Astrocyte (in vitro differentiated cells and primary cell): ENCODE measurements around the gene KLF11. TPM values are rescaled to one million over a fixed set of nuclear protein-coding genes. Genes with fewer than 3 reads are reported as not detected.

Source experiments
- DNase-seq: peaks from one replicate; pipeline ENCODE4 v3.0.0-alpha.2; 2010; ENCODE audit warnings: low read depth
- FAIRE-seq: peaks from 2 replicates; lab custom pipeline; 2011; peaks lifted over from hg19 to GRCh38; lab: Jason Lieb, UNC
- H2AFZ ChIP-seq: 2 replicates; pipeline ENCODE4 v1.6.0; 2012; ENCODE audit warnings: low read depth, low read length, inconsistent platforms
- H3K27ac ChIP-seq: 2 replicates; pipeline ENCODE4 v1.5.1; 2011; ENCODE audit warnings: low read depth, low read length, inconsistent platforms
- H3K27me3 ChIP-seq: 2 replicates; pipeline ENCODE4 v1.6.0; 2011; ENCODE audit warnings: low read length, inconsistent platforms; ENCODE audit not compliant: insufficient read depth
- H3K36me3 ChIP-seq: 2 replicates; pipeline ENCODE4 v1.5.1; 2011; ENCODE audit warnings: low read length, inconsistent platforms; ENCODE audit not compliant: insufficient read depth
- H3K4me1 ChIP-seq: 2 replicates; pipeline ENCODE4 v1.5.1; 2011; ENCODE audit warnings: low read length, inconsistent platforms; ENCODE audit not compliant: insufficient read depth
- H3K4me2 ChIP-seq: 2 replicates; pipeline ENCODE4 v1.6.0; 2012; ENCODE audit warnings: low read length, inconsistent platforms
- H3K4me3 ChIP-seq: 2 replicates; pipeline ENCODE4 v1.5.1; 2011; ENCODE audit warnings: low read depth, mild to moderate bottlenecking, low read length, inconsistent platforms; ENCODE audit not compliant: insufficient read depth
- H3K79me2 ChIP-seq: 2 replicates; pipeline ENCODE4 v1.6.0; 2012; ENCODE audit warnings: mild to moderate bottlenecking, low read length, inconsistent platforms; ENCODE audit not compliant: insufficient read depth
- H3K9ac ChIP-seq: 2 replicates; pipeline ENCODE4 v1.6.0; 2012; ENCODE audit warnings: mild to moderate bottlenecking, low read length, inconsistent platforms
- H3K9me3 ChIP-seq: 2 replicates; pipeline ENCODE4 v1.5.1; 2012; ENCODE audit warnings: low read depth, mild to moderate bottlenecking, low read length, inconsistent platforms; ENCODE audit not compliant: insufficient read depth
- H4K20me1 ChIP-seq: 2 replicates; pipeline ENCODE4 v1.6.0; 2012; ENCODE audit warnings: low read length, inconsistent platforms; ENCODE audit not compliant: insufficient read depth
- H3K27ac Mint-ChIP-seq: one replicate; pipeline ENCODE4 v1.8.0; 2021; ENCODE audit warnings: mild to moderate bottlenecking, mixed read lengths; ENCODE audit not compliant: unreplicated experiment
- H3K27me3 Mint-ChIP-seq: one replicate; pipeline ENCODE4 v1.8.0; 2021; ENCODE audit warnings: low read depth, mixed read lengths; ENCODE audit not compliant: unreplicated experiment
- H3K36me3 Mint-ChIP-seq: one replicate; pipeline ENCODE4 v1.8.0; 2021; ENCODE audit warnings: low read depth, mixed read lengths; ENCODE audit not compliant: unreplicated experiment
- H3K4me1 Mint-ChIP-seq: one replicate; pipeline ENCODE4 v1.8.0; 2021; ENCODE audit warnings: low read depth, mixed read lengths; ENCODE audit not compliant: unreplicated experiment
- H3K4me3 Mint-ChIP-seq: one replicate; pipeline ENCODE4 v1.8.0; 2021; ENCODE audit warnings: mild to moderate bottlenecking, moderate library complexity, mixed read lengths; ENCODE audit not compliant: unreplicated experiment
- H3K9me3 Mint-ChIP-seq: one replicate; pipeline ENCODE4 v1.8.0; 2021; ENCODE audit warnings: mild to moderate bottlenecking, mixed read lengths; ENCODE audit not compliant: unreplicated experiment
- EZH2 ChIP-seq: IDR thresholded peaks from 2 replicates; pipeline ENCODE4 v1.6.1; 2012; ENCODE audit warnings: mild to moderate bottlenecking, low read length, inconsistent platforms; ENCODE audit not compliant: insufficient read depth
- total RNA-seq: library from RNA; stranded (reverse); gene quantifications from 2 replicates; pipeline ENCODE4 v1.2.1, GENCODE V29; 2021
- TF ChIP-seq, protein P1 (sequence below): IDR thresholded peaks from 2 replicates; pipeline ENCODE4 v1.5.1; 2011; ENCODE audit warnings: low read depth, mild to moderate bottlenecking, inconsistent platforms, low read length, moderate library complexity; ENCODE audit not compliant: insufficient read depth

KLF11 gene
- total RNA-seq, 1 donor from 2014 or later: 9.8 TPM

DNA sequence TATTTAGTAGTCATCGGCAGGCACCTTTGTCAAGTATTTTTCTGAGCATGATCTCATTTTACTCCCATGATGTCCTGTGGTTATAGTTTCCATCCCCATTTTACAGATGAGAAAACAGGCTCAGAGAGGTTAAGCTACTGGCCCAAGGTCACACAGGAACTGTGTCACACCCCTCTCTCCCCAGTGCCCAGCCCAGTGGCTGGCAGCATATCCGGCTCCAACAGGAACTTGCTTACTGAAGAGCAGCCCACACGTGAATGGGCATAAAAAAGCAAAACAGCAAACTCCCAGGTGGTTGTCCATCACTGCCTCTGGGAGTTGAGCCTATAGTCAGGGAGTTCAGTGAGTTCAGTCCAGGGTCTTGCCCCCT is 8.3 kb upstream of the KLF11 start:
- FAIRE-seq (no peak), DNase-seq (no peak)
- no peaks in the 10 kb centered on the region for H3K36me3 ChIP-seq
- Mint-ChIP-seq H3K36me3 (peaks cover 1% of the 10 kb centered on the region), H3K27ac (no peak overlapping the region), H3K9me3 (no peaks in the 10 kb centered on the region), H3K4me1 (peaks cover 3% of the 10 kb centered on the region), H3K27me3 (peaks cover 19% of the 10 kb centered on the region), H3K4me3 (no peak overlapping the region)
- no peak overlapping the region for H2AFZ ChIP-seq
- H3K9ac ChIP-seq: no peak overlapping the region
- no peaks in the 10 kb centered on the region for H3K79me2 ChIP-seq
- H3K4me1 ChIP-seq: peaks cover 5% of the 10 kb centered on the region
- H3K4me3 ChIP-seq: no peak overlapping the region
- no peaks in the 10 kb centered on the region for H3K27me3 ChIP-seq
- H3K27ac ChIP-seq: no peak overlapping the region
- no peaks in the 10 kb centered on the region for H4K20me1 ChIP-seq
- no peak overlapping the region for H3K4me2 ChIP-seq
- no peak for TF ChIP-seq EZH2
- TF ChIP-seq, protein P1, sequence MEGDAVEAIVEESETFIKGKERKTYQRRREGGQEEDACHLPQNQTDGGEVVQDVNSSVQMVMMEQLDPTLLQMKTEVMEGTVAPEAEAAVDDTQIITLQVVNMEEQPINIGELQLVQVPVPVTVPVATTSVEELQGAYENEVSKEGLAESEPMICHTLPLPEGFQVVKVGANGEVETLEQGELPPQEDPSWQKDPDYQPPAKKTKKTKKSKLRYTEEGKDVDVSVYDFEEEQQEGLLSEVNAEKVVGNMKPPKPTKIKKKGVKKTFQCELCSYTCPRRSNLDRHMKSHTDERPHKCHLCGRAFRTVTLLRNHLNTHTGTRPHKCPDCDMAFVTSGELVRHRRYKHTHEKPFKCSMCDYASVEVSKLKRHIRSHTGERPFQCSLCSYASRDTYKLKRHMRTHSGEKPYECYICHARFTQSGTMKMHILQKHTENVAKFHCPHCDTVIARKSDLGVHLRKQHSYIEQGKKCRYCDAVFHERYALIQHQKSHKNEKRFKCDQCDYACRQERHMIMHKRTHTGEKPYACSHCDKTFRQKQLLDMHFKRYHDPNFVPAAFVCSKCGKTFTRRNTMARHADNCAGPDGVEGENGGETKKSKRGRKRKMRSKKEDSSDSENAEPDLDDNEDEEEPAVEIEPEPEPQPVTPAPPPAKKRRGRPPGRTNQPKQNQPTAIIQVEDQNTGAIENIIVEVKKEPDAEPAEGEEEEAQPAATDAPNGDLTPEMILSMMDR: no peak
- no peaks in the 10 kb centered on the region for H3K9me3 ChIP-seq

DNA sequence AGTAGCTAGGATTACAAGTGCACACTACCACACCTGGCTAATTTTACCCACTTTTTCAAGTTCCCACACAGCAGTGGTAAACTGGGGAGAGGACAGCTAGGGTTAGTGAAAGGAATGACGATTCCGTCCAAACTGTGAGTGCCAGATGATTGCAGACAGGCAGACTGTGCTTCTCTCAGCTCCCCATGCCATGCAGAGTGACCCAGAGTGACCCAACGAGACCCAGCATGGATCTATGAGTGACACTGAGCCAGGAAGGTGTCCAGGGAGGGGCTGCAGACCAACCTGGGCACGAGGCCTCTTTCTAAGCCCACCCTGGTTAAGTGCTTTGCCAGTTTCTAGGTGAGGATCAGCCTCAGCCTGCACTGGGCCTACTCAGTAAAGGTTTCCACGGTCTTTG is 7.7 kb upstream of the KLF11 start:
- FAIRE-seq (no peak), DNase-seq (no peak)
- peaks cover 2% of the 10 kb centered on the region for H3K36me3 Mint-ChIP-seq
- H3K4me3 Mint-ChIP-seq: no peak overlapping the region
- TF ChIP-seq, protein P1: no peak
- TF ChIP-seq EZH2: no peak
- peaks cover 3% of the 10 kb centered on the region for H3K4me1 Mint-ChIP-seq
- Histone ChIP-seq H2AFZ (no peak overlapping the region), H3K9me3 (no peaks in the 10 kb centered on the region), H3K27me3 (peaks cover 2% of the 10 kb centered on the region), H3K79me2 (no peaks in the 10 kb centered on the region), H3K4me1 (peaks cover 5% of the 10 kb centered on the region), H3K4me3 (no peak overlapping the region), H3K4me2 (no peak overlapping the region), H3K9ac (no peak overlapping the region), H3K27ac (no peak overlapping the region), H4K20me1 (no peaks in the 10 kb centered on the region), H3K36me3 (no peaks in the 10 kb centered on the region)
- no peak overlapping the region for H3K27ac Mint-ChIP-seq
- peaks cover 19% of the 10 kb centered on the region for H3K27me3 Mint-ChIP-seq
- H3K9me3 Mint-ChIP-seq: no peaks in the 10 kb centered on the region

DNA sequence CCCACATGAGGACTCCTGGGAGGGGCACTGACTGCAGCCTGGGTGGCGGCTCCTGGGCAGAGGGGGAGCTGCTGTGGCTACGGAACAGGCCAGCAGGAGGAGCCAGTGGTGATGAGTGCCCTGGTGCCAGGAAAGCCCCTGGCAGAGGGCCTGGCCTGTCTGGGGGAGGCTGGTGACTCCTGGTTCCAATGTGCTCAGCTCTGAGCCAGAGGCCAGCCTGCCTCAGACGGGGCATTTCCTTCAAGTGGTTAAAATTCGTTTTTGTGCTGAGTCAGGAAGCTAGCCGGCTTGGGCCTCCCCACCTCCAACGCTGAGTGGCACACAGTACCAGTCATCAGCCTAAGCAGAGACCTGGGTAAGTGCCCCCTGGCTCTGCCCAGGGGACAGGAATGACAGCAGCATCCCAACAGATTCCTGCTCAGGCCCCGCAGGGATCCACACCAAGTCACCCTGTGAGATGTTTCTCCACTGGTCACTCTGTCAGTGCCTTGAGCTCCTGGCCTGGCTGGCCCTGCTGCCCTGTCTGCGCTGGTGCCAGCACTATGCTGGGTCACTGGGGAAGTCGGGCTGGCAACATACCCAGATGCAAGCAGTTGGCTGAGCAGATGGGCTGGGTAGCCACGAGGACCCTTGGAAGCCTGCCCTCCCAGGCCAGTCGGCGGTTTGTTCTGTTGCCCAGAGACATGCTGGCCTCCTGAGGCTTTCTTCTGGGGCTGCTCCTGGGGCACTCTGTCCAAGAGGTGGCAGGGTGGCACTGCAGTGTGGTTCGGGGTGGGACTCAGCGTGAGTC is 7.1 kb upstream of the KLF11 start:
- Histone ChIP-seq H3K27ac (no peak overlapping the region), H3K27me3 (peaks cover 2% of the 10 kb centered on the region), H3K4me2 (no peak overlapping the region), H3K36me3 (no peaks in the 10 kb centered on the region), H3K9ac (no peak overlapping the region), H3K4me3 (no peak overlapping the region), H2AFZ (no peak overlapping the region), H4K20me1 (no peaks in the 10 kb centered on the region), H3K9me3 (no peaks in the 10 kb centered on the region), H3K79me2 (no peaks in the 10 kb centered on the region), H3K4me1 (peaks cover 5% of the 10 kb centered on the region)
- FAIRE-seq (no peak), DNase-seq (peak; percentile 45)
- no peak for TF ChIP-seq EZH2
- TF ChIP-seq, protein P1: peak; percentile 26
- H3K36me3 Mint-ChIP-seq: peaks cover 5% of the 10 kb centered on the region
- H3K4me3 Mint-ChIP-seq: no peak overlapping the region
- H3K27me3 Mint-ChIP-seq: peaks cover 24% of the 10 kb centered on the region
- H3K9me3 Mint-ChIP-seq: peaks cover 2% of the 10 kb centered on the region
- H3K4me1 Mint-ChIP-seq: peaks cover 3% of the 10 kb centered on the region
- H3K27ac Mint-ChIP-seq: no peak overlapping the region
